Activated T-cell treated with anti-CD3 and anti-CD28 coated beads, Interleukin-2, amount 50 U/mL, for 72 hours (primary cell): ENCODE measurements around the gene TP73. TPM values are rescaled to one million over a fixed set of nuclear protein-coding genes. Genes with fewer than 3 reads are reported as not detected.

ENCODE experiments used
- ATAC-seq, 2 donors: fragments of 150-1000 bp; cut with Tn5 transposase; replicated peaks in 1 of 2; 2 replicates each; pipeline ENCODE4 v1.10.0; 2021; ENCODE audit warnings: moderate library complexity in 2 of 2, mild to moderate bottlenecking in 1 of 2
- DNase-seq, 2 donors: peaks; one replicate each; pipeline ENCODE4 v3.0.0; 2021 to 2022; ENCODE audit warnings: mixed read lengths in 1 of 2
- H3K27ac Mint-ChIP-seq: one replicate; pipeline ENCODE4 v1.8.0; 2022; ENCODE audit warnings: mild to moderate bottlenecking, moderate library complexity, mixed read lengths
- H3K27me3 Mint-ChIP-seq: one replicate; pipeline ENCODE4 v1.8.0; 2022; ENCODE audit warnings: low read depth, mixed read lengths
- H3K36me3 Mint-ChIP-seq, 2 donors: one replicate each; pipeline ENCODE4 v1.8.0; 2022; ENCODE audit warnings: mixed read lengths in 2 of 2, mild to moderate bottlenecking in 1 of 2; ENCODE audit not compliant: insufficient read depth in 2 of 2
- H3K4me1 Mint-ChIP-seq: one replicate; pipeline ENCODE4 v1.8.0; 2022; ENCODE audit warnings: low read depth, mixed read lengths
- H3K4me3 Mint-ChIP-seq, 2 donors: one replicate each; pipeline ENCODE4 v1.8.0; 2022; ENCODE audit warnings: mild to moderate bottlenecking in 2 of 2, mixed read lengths in 2 of 2, moderate library complexity in 2 of 2
- H3K9me3 Mint-ChIP-seq, 2 donors: one replicate each; pipeline ENCODE4 v1.8.0; 2022; ENCODE audit warnings: mixed read lengths in 2 of 2
- total RNA-seq, 2 donors: library from RNA; stranded (reverse); gene quantifications; one replicate each; pipeline ENCODE4 v1.2.3, GENCODE V29; 2022

The TP73 gene
- total RNA-seq, 2 donors from 2014 or later: 0.65 to 1.3 TPM

- Mint-ChIP-seq H3K9me3 (no peaks in the 10 kb centered on the region), H3K4me3 (no peak overlapping the region), H3K4me1 (no peaks in the 10 kb centered on the region), H3K27me3 (no peaks in the 10 kb centered on the region), H3K27ac (no peak overlapping the region), H3K36me3 (peaks cover 1 to 7% of the 10 kb centered on the region in 2 donors)
- no peak for ATAC-seq
- no peak for DNase-seq
These were observed 18.8 kb upstream of the TP73 start for GRCh38 chr1:3633344-3634058.

GRCh38 chr1:3634059-3634800 lies 18.1 kb upstream of the TP73 start:
- Mint-ChIP-seq H3K27ac (no peak overlapping the region), H3K36me3 (peaks cover 3 to 7% of the 10 kb centered on the region in 2 donors), H3K4me1 (no peaks in the 10 kb centered on the region), H3K9me3 (no peaks in the 10 kb centered on the region), H3K27me3 (no peaks in the 10 kb centered on the region), H3K4me3 (no peak overlapping the region)
- DNase-seq (no peak), ATAC-seq (no peak)

GRCh38 chr1:3636080-3636479 lies 16.2 kb upstream of the TP73 start:
- Mint-ChIP-seq H3K9me3 (no peaks in the 10 kb centered on the region), H3K4me1 (no peaks in the 10 kb centered on the region), H3K36me3 (peaks cover 3 to 5% of the 10 kb centered on the region in 2 donors), H3K4me3 (no peak overlapping the region), H3K27ac (no peak overlapping the region), H3K27me3 (no peaks in the 10 kb centered on the region)
- DNase-seq: no peak
- no peak for ATAC-seq

GRCh38 chr1:3636531-3636930 lies 15.8 kb upstream of the TP73 start:
- H3K4me3 Mint-ChIP-seq: no peak overlapping the region
- H3K36me3 Mint-ChIP-seq: peaks cover 3 to 5% of the 10 kb centered on the region in 2 donors
- H3K4me1 Mint-ChIP-seq: no peaks in the 10 kb centered on the region
- DNase-seq (no peak), ATAC-seq (no peak)
- no peak overlapping the region for H3K27ac Mint-ChIP-seq
- no peaks in the 10 kb centered on the region for H3K27me3 Mint-ChIP-seq
- no peaks in the 10 kb centered on the region for H3K9me3 Mint-ChIP-seq

GRCh38 chr1:3638027-3638426 lies 14.3 kb upstream of the TP73 start:
- Mint-ChIP-seq H3K4me1 (no peaks in the 10 kb centered on the region), H3K4me3 (no peak overlapping the region), H3K27ac (no peak overlapping the region), H3K36me3 (peaks cover 5 to 6% of the 10 kb centered on the region in 2 donors), H3K27me3 (no peaks in the 10 kb centered on the region), H3K9me3 (no peaks in the 10 kb centered on the region)
- no peak for DNase-seq
- ATAC-seq: no peak

GRCh38 chr1:3638676-3639075 lies 13.6 kb upstream of the TP73 start:
- DNase-seq (no peak), ATAC-seq (no peak)
- no peaks in the 10 kb centered on the region for H3K27me3 Mint-ChIP-seq
- H3K9me3 Mint-ChIP-seq: no peaks in the 10 kb centered on the region
- peaks cover 5 to 6% of the 10 kb centered on the region in 2 donors for H3K36me3 Mint-ChIP-seq
- no peak overlapping the region for H3K4me3 Mint-ChIP-seq
- H3K27ac Mint-ChIP-seq: no peak overlapping the region
- H3K4me1 Mint-ChIP-seq: no peaks in the 10 kb centered on the region

GRCh38 chr1:3639397-3639911 lies 12.9 kb upstream of the TP73 start:
- peaks cover 5% of the 10 kb centered on the region in 2 donors for H3K36me3 Mint-ChIP-seq
- no peak for DNase-seq
- H3K4me1 Mint-ChIP-seq: no peaks in the 10 kb centered on the region
- H3K9me3 Mint-ChIP-seq: no peaks in the 10 kb centered on the region
- no peaks in the 10 kb centered on the region for H3K27me3 Mint-ChIP-seq
- H3K27ac Mint-ChIP-seq: no peak overlapping the region
- no peak overlapping the region for H3K4me3 Mint-ChIP-seq
- ATAC-seq: no peak

GRCh38 chr1:3640121-3640837 lies 12.0 kb upstream of the TP73 start:
- Mint-ChIP-seq H3K4me1 (no peaks in the 10 kb centered on the region), H3K27me3 (no peaks in the 10 kb centered on the region), H3K36me3 (peaks cover 3 to 5% of the 10 kb centered on the region in 2 donors), H3K9me3 (no peaks in the 10 kb centered on the region), H3K4me3 (no peak overlapping the region), H3K27ac (no peak overlapping the region)
- no peak for ATAC-seq
- DNase-seq: no peak

- DNase-seq (no peak), ATAC-seq (no peak)
- Mint-ChIP-seq H3K36me3 (peaks cover 3 to 5% of the 10 kb centered on the region in 2 donors), H3K4me1 (no peaks in the 10 kb centered on the region), H3K4me3 (no peak overlapping the region), H3K27ac (no peak overlapping the region), H3K9me3 (no peaks in the 10 kb centered on the region), H3K27me3 (no peaks in the 10 kb centered on the region)
These were observed 11.1 kb upstream of the TP73 start for GRCh38 chr1:3641046-3641760.

- no peaks in the 10 kb centered on the region for H3K4me1 Mint-ChIP-seq
- ATAC-seq (no peak), DNase-seq (no peak)
- no peaks in the 10 kb centered on the region for H3K9me3 Mint-ChIP-seq
- H3K4me3 Mint-ChIP-seq: no peak overlapping the region
- peaks cover 3 to 4% of the 10 kb centered on the region in 2 donors for H3K36me3 Mint-ChIP-seq
- no peak overlapping the region for H3K27ac Mint-ChIP-seq
- H3K27me3 Mint-ChIP-seq: no peaks in the 10 kb centered on the region
These were observed 10.5 kb upstream of the TP73 start for GRCh38 chr1:3641816-3642215.

GRCh38 chr1:3642919-3643675 lies 9.2 kb upstream of the TP73 start:
- Mint-ChIP-seq H3K4me3 (no peak overlapping the region), H3K27ac (no peak overlapping the region), H3K9me3 (no peaks in the 10 kb centered on the region), H3K36me3 (peaks cover 1 to 4% of the 10 kb centered on the region in 2 donors), H3K4me1 (peaks cover under 1% of the 10 kb centered on the region), H3K27me3 (no peaks in the 10 kb centered on the region)
- no peak for DNase-seq
- no peak for ATAC-seq

GRCh38 chr1:3644273-3644672 lies 8.0 kb upstream of the TP73 start:
- H3K4me1 Mint-ChIP-seq: peaks cover 12% of the 10 kb centered on the region
- no peak overlapping the region for H3K27ac Mint-ChIP-seq
- H3K36me3 Mint-ChIP-seq: peaks cover 1 to 2% of the 10 kb centered on the region in 2 donors
- no peaks in the 10 kb centered on the region for H3K9me3 Mint-ChIP-seq
- ATAC-seq (no peak), DNase-seq (no peak)
- H3K4me3 Mint-ChIP-seq: no peak overlapping the region
- no peaks in the 10 kb centered on the region for H3K27me3 Mint-ChIP-seq
